ENCODE results near the gene KAT2A.

DNA sequence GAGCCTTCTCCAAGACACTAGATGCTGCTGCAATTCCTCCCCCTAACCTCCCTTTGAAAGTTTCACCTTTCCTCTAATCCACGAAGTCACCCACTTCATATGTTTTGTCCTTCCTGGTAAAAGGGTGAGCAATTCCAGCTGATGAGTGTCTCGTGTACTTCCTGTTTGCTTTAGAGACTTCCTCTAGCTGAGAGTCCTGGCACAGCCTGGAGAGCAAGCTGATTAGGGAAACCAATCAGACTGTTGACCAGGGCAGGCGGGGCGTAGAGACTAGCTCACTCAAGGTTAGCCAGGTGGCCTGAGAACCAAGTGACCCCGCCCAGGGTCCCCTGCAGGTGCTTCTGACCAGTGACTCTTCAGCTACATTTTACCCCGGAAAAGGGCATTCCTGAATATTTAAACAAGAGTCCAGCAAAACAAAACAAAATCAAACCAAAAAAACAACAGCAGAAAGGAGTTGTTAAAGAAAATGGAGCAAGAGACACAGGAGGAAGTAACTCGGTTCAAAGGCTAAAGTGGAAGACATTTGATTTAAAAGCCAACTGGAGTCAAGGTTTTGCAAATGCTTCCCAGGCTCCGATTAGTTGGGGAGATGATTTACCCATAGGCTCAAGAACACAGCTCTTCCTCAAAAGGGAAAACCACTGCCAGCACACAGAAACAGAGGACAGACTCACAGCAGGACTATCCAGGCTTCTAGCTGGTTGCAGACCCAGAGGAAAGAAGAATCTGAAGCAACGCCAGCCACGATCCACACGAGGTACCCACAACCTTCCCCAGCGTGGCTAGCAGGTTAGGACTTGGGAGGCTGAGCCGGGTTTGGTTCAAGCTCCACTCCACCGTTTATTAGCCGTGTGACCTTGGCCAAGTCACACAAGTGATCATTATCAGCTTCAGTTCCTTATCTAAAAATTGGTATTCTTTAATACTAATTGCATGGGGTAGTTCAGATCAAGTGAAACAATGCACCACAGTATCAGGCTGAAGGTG lies 14.8 kb upstream of the KAT2A start:
- TF ChIP-seq, protein P1, sequence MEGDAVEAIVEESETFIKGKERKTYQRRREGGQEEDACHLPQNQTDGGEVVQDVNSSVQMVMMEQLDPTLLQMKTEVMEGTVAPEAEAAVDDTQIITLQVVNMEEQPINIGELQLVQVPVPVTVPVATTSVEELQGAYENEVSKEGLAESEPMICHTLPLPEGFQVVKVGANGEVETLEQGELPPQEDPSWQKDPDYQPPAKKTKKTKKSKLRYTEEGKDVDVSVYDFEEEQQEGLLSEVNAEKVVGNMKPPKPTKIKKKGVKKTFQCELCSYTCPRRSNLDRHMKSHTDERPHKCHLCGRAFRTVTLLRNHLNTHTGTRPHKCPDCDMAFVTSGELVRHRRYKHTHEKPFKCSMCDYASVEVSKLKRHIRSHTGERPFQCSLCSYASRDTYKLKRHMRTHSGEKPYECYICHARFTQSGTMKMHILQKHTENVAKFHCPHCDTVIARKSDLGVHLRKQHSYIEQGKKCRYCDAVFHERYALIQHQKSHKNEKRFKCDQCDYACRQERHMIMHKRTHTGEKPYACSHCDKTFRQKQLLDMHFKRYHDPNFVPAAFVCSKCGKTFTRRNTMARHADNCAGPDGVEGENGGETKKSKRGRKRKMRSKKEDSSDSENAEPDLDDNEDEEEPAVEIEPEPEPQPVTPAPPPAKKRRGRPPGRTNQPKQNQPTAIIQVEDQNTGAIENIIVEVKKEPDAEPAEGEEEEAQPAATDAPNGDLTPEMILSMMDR (conservative IDR thresholded peaks at IDR 0.05), result no peak
- TF ChIP-seq ZFX (IDR thresholded peaks at IDR 0.05), result no peak

Measured in C4-2B (cell line).